A549 (cell line): Measurements from ENCODE around the gene SLC1A1. TPM values are rescaled to one million over a fixed set of nuclear protein-coding genes. Genes with fewer than 3 reads are reported as not detected.

Source experiments
- ATAC-seq, 2 experiments: fragments of 200-7000 bp in 1 of 2; fragments of >200 bp in 1 of 2; cut with Nextera tagmentation in 1 of 2; cut with Tn5 transposase in 1 of 2; 3 replicates each; pipeline versions ENCODE4 v1.8.0 to v1.9.1; 2018 to 2020; ENCODE audit warnings: mild to moderate bottlenecking in 1 of 2, moderate library complexity in 1 of 2
- CTCF ChIA-PET: fragments of 300-600 bp; sonication (Branson Sonifier 250); formaldehyde crosslinking; extraction: SDS; loops from one replicate; lab custom pipeline; 2021; ENCODE audit warnings: antibody characterized with exemption, inconsistent platforms; lab: Yijun Ruan, JAX
- POLR2A ChIA-PET: fragments of 350-600 bp; formaldehyde crosslinking; extraction: SDS; loops from one replicate; lab custom pipeline; 2021; ENCODE audit warnings: antibody characterized with exemption, inconsistent platforms; lab: Yijun Ruan, JAX
- DNase-seq, 2 experiments: peaks; one replicate each; pipeline versions ENCODE4 v3.0.0 to v3.0.0-alpha.2; 2011 to 2016; ENCODE audit warnings: low read depth in 1 of 2, low spot score in 1 of 2
- FAIRE-seq: peaks from 2 replicates; lab custom pipeline; 2011; peaks lifted over from hg19 to GRCh38; lab: Jason Lieb, UNC
- H3K27ac ChIP-seq, 2 experiments: fragments of >200 bp; sonication (Bioruptor Twin); formaldehyde crosslinking; 3 replicates each; pipeline ENCODE4 v1.5.1; 2016 to 2017
- H3K4me1 ChIP-seq: fragments of >200 bp; sonication (Bioruptor Twin); formaldehyde crosslinking; 3 replicates; pipeline ENCODE4 v1.6.1; 2016
- H3K4me2 ChIP-seq: fragments of >200 bp; sonication (Bioruptor Twin); formaldehyde crosslinking; 3 replicates; pipeline ENCODE4 v1.6.1; 2016
- H3K4me3 ChIP-seq: fragments of >200 bp; sonication (Bioruptor Twin); formaldehyde crosslinking; 3 replicates; pipeline ENCODE4 v1.5.1; 2016
- H3K9me3 ChIP-seq: fragments of >200 bp; sonication (Bioruptor Twin); formaldehyde crosslinking; 3 replicates; pipeline ENCODE4 v1.6.1; 2016
- ATOH8 ChIP-seq: fragments of 250-450 bp; sonication (Bioruptor Pico); IDR thresholded peaks from 2 replicates; pipeline ENCODE4 v1.5.0; 2020; ENCODE audit warnings: low read depth, mild to moderate bottlenecking, moderate library complexity
- BCL3 ChIP-seq: fragments of >200 bp; sonication (Bioruptor Twin); formaldehyde crosslinking; IDR thresholded peaks from 3 replicates; pipeline ENCODE4 v1.6.1; 2016
- BHLHE40 ChIP-seq: IDR thresholded peaks from 2 replicates; pipeline ENCODE4 v1.6.1; 2012; ENCODE audit warnings: low read depth, low read length, inconsistent platforms
- CBX2 ChIP-seq: fragments of 200-600 bp; sonication (generic); IDR thresholded peaks from 2 replicates; pipeline ENCODE4 v1.6.1; 2016; ENCODE audit warnings: low read depth, mild to moderate bottlenecking, borderline replicate concordance
- CBX8 ChIP-seq: fragments of 200-600 bp; sonication (generic); IDR thresholded peaks from 2 replicates; pipeline ENCODE4 v1.6.1; 2016
- CEBPB ChIP-seq, 2 experiments: fragments of >200 bp in 1 of 2; sonication (Bioruptor Twin) in 1 of 2; formaldehyde crosslinking in 1 of 2; IDR thresholded peaks; 2 replicates each; pipeline ENCODE4 v1.6.1; 2012 to 2016
- EHMT2 ChIP-seq: fragments of 200-600 bp; sonication (generic); IDR thresholded peaks from 2 replicates; pipeline ENCODE4 v1.6.1; 2016; ENCODE audit warnings: antibody characterized with exemption, low read depth, mild to moderate bottlenecking, moderate library complexity
- ELK1 ChIP-seq: fragments of 150-350 bp; IDR thresholded peaks from 2 replicates; pipeline ENCODE4 v1.6.1; 2014; ENCODE audit warnings: low read depth, mild to moderate bottlenecking, low read length
- EP300 ChIP-seq, 2 experiments: fragments of >200 bp; sonication (Bioruptor Twin); formaldehyde crosslinking; IDR thresholded peaks; 2 replicates in 1 of 2; 3 replicates in 1 of 2; pipeline ENCODE4 v1.6.1; 2016 to 2017
- ESRRA ChIP-seq: fragments of 150-350 bp; IDR thresholded peaks from 2 replicates; pipeline ENCODE4 v1.6.1; 2014; ENCODE audit warnings: mild to moderate bottlenecking, low read length, borderline replicate concordance
- FOSB ChIP-seq: fragments of 250-450 bp; sonication (Bioruptor Pico); IDR thresholded peaks from 2 replicates; pipeline ENCODE4 v1.5.0; 2020; ENCODE audit warnings: mild to moderate bottlenecking, moderate library complexity
- FOXS1 ChIP-seq: fragments of 250-450 bp; sonication (Bioruptor Pico); IDR thresholded peaks from 2 replicates; pipeline ENCODE4 v1.5.0; 2020; ENCODE audit warnings: mild to moderate bottlenecking, moderate library complexity
- HDAC2 ChIP-seq: fragments of 200-600 bp; sonication (generic); IDR thresholded peaks from 2 replicates; pipeline ENCODE4 v1.6.1; 2016
- HMGXB4 ChIP-seq: fragments of 250-450 bp; sonication (Bioruptor Pico); IDR thresholded peaks from 2 replicates; pipeline ENCODE4 v1.5.0; 2021; ENCODE audit warnings: mild to moderate bottlenecking, moderate library complexity, borderline replicate concordance
- HOXA7 ChIP-seq: fragments of 250-450 bp; sonication (Bioruptor Pico); IDR thresholded peaks from 2 replicates; pipeline ENCODE4 v1.5.0; 2020; ENCODE audit warnings: mild to moderate bottlenecking, moderate library complexity
- JUN ChIP-seq, 2 experiments: fragments of >200 bp; sonication (Bioruptor Twin); formaldehyde crosslinking; IDR thresholded peaks; 2 replicates in 1 of 2; 3 replicates in 1 of 2; pipeline ENCODE4 v1.6.1; 2016 to 2017
- JUNB ChIP-seq: fragments of >200 bp; sonication (Bioruptor Twin); formaldehyde crosslinking; IDR thresholded peaks from 2 replicates; pipeline ENCODE4 v1.6.1; 2016
- NR3C1 ChIP-seq: fragments of >200 bp; sonication (Bioruptor Twin); formaldehyde crosslinking; IDR thresholded peaks from 3 replicates; pipeline ENCODE4 v1.6.1; 2017
- RAD21 ChIP-seq, 2 experiments: fragments of >200 bp in 1 of 2; sonication (Bioruptor Twin) in 1 of 2; formaldehyde crosslinking in 1 of 2; IDR thresholded peaks in 1 of 2; conservative IDR thresholded peaks in 1 of 2; 2 replicates in 1 of 2; 3 replicates in 1 of 2; pipeline ENCODE4 v1.6.1; 2012 to 2018; ENCODE audit warnings: inconsistent platforms in 1 of 2
- RCOR1 ChIP-seq: fragments of 150-350 bp; IDR thresholded peaks from 2 replicates; pipeline ENCODE4 v1.6.1; 2014; ENCODE audit warnings: antibody characterized with exemption, low read length, low read depth
- RFX5 ChIP-seq: fragments of 450-650 bp; IDR thresholded peaks from 2 replicates; pipeline ENCODE4 v1.7.1; 2014; ENCODE audit warnings: antibody characterized with exemption, mild to moderate bottlenecking, moderate library complexity
- SREBF2 ChIP-seq: fragments of 450-650 bp; IDR thresholded peaks from 2 replicates; pipeline ENCODE4 v1.6.1; 2014; ENCODE audit warnings: mild to moderate bottlenecking, moderate library complexity
- TP53 ChIP-seq: fragments of 250-450 bp; sonication (Bioruptor Pico); IDR thresholded peaks from 2 replicates; pipeline ENCODE4 v1.5.0; 2021; ENCODE audit warnings: mild to moderate bottlenecking, moderate library complexity
- USF2 ChIP-seq: fragments of 450-650 bp; IDR thresholded peaks from 2 replicates; pipeline ENCODE4 v1.6.1; 2014; ENCODE audit warnings: antibody characterized with exemption
- ZFP36 ChIP-seq: fragments of 450-650 bp; IDR thresholded peaks from 2 replicates; pipeline ENCODE4 v1.6.1; 2014; ENCODE audit warnings: borderline replicate concordance; ENCODE audit not compliant: partially characterized antibody
- ZNF302 ChIP-seq: fragments of 250-450 bp; sonication (Bioruptor Pico); IDR thresholded peaks from 2 replicates; pipeline ENCODE4 v1.9.0; 2021; ENCODE audit warnings: inconsistent platforms, mild to moderate bottlenecking, moderate library complexity
- ZSCAN20 ChIP-seq: fragments of 250-450 bp; sonication (Bioruptor Pico); IDR thresholded peaks from 2 replicates; pipeline ENCODE4 v1.8.0; 2022; ENCODE audit warnings: mild to moderate bottlenecking, moderate library complexity
- WGBS: methylation state at CpG from one replicate; pipeline ENCODE4 v1.1.6; 2017; ENCODE audit errors: missing lambda C conversion rate; 5-methylcytosine and 5-hydroxymethylcytosine counted together
- polyA plus RNA-seq, 4 experiments: library from polyadenylated mRNA; depleted of rRNA in 3 of 4; stranded (reverse); fragments of >200 nt; fragmentation: RNase III in 1 of 4; extraction: RNeasy Plus Mini Kit Qiagen cat#74134 plus additional on column Dnase treatment in 1 of 4; gene quantifications; 2 replicates in 3 of 4; 3 replicates in 1 of 4; pipeline ENCODE4 v1.2.3, GENCODE V29; 2011 to 2017

SLC1A1 gene
- polyA plus RNA-seq, 2 of the 4 experiments (the other 2 are of a cell fraction): 0.66 to 1.3 TPM

- Histone ChIP-seq H3K4me3 (no peak overlapping the region), H3K4me1 (no peaks in the 10 kb centered on the region), H3K4me2 (no peak overlapping the region), H3K27ac (no peak overlapping the region), H3K9me3 (no peaks in the 10 kb centered on the region)
- FAIRE-seq: no peak
- CTCF ChIA-PET: no interaction called here
- 85% methylated on average over 8 of the region's 8 CpGs for WGBS
- no peak for ATAC-seq
- no peak for DNase-seq
- POLR2A ChIA-PET: no interaction called here
- TF ChIP-seq HOXA7 (CRISPR knock-in tag) (no peak), USF2 (no peak), JUN (IDR thresholded peaks at IDR 0.05) (no peak), RFX5 (no peak), ESRRA (no peak), FOSB (CRISPR knock-in tag) (no peak), HMGXB4 (CRISPR knock-in tag) (no peak)
Observed at GRCh38 chr9:4567601-4568000, 77.3 kb downstream of the SLC1A1 start.

GRCh38 chr9:4569101-4569500 lies 78.8 kb downstream of the SLC1A1 start:
- CTCF ChIA-PET: no interaction called here
- no peak for FAIRE-seq

GRCh38 chr9:4572184-4572826 lies 82.0 kb downstream of the SLC1A1 start:
- FAIRE-seq (no peak), DNase-seq (no peak), ATAC-seq (no peak)
- H3K4me2 ChIP-seq: no peak overlapping the region
- CTCF ChIA-PET: no interaction called here
- no peaks in the 10 kb centered on the region for H3K4me1 ChIP-seq
- H3K27ac ChIP-seq: no peak overlapping the region
- 52% methylated on average over 5 of the region's 5 CpGs for WGBS
- H3K4me3 ChIP-seq: no peak overlapping the region
- POLR2A ChIA-PET: no interaction called here
- H3K9me3 ChIP-seq: no peaks in the 10 kb centered on the region
- no peak for TF ChIP-seq HMGXB4 (CRISPR knock-in tag)
- TF ChIP-seq USF2: no peak
- TF ChIP-seq ZFP36: no peak
- no peak for TF ChIP-seq JUNB
- no peak for TF ChIP-seq ATOH8 (CRISPR knock-in tag)
- TF ChIP-seq NR3C1: no peak
- TF ChIP-seq BCL3: no peak
- TF ChIP-seq EP300 (IDR thresholded peaks at IDR 0.05): no peak

More at GRCh38 chr9:4569101-4569500, 78.8 kb downstream of the SLC1A1 start:
- H3K4me2 ChIP-seq: no peak overlapping the region
- no peaks in the 10 kb centered on the region for H3K4me1 ChIP-seq
- no peaks in the 10 kb centered on the region for H3K9me3 ChIP-seq
- no peak for ATAC-seq
- no peak for TF ChIP-seq RCOR1
- TF ChIP-seq ELK1: no peak
- no peak for TF ChIP-seq RAD21 (conservative IDR thresholded peaks at IDR 0.05 in 1 of 2, IDR thresholded peaks at IDR 0.05 in 1 of 2)
- no peak for TF ChIP-seq EHMT2
- TF ChIP-seq USF2: no peak
- TF ChIP-seq CBX8: no peak
- TF ChIP-seq BHLHE40: no peak
- TF ChIP-seq ZNF302: no peak
- no peak for TF ChIP-seq EP300 (IDR thresholded peaks at IDR 0.05)
- TF ChIP-seq ESRRA: no peak
- TF ChIP-seq SREBF2: no peak
- no peak for TF ChIP-seq CEBPB (IDR thresholded peaks at IDR 0.05)
- no peak for TF ChIP-seq NR3C1
- no peak for TF ChIP-seq FOSB (CRISPR knock-in tag)
- TF ChIP-seq FOXS1 (CRISPR knock-in tag): no peak
- no peak for TF ChIP-seq CBX2
- TF ChIP-seq TP53 (CRISPR knock-in tag): no peak
- TF ChIP-seq ZSCAN20 (CRISPR knock-in tag): no peak
- TF ChIP-seq HDAC2: no peak
- H3K27ac ChIP-seq: no peak overlapping the region
- no peak for DNase-seq
- H3K4me3 ChIP-seq: no peak overlapping the region
- POLR2A ChIA-PET: no interaction called here
